T-helper 2 cell (primary cell): ENCODE data around the gene LYPLA2.
"Not testable (repeated sequence)": the region's sequence is repeated elsewhere in the genome, so short reads cannot be mapped to it uniquely, and the experiment has no call there.

Experiments used
- DNase-seq, 5 experiments: peaks; one replicate each; pipeline versions ENCODE4 v3.0.0 to v3.0.0-alpha.2; 2012 to 2022

Gene LYPLA2

DNA sequence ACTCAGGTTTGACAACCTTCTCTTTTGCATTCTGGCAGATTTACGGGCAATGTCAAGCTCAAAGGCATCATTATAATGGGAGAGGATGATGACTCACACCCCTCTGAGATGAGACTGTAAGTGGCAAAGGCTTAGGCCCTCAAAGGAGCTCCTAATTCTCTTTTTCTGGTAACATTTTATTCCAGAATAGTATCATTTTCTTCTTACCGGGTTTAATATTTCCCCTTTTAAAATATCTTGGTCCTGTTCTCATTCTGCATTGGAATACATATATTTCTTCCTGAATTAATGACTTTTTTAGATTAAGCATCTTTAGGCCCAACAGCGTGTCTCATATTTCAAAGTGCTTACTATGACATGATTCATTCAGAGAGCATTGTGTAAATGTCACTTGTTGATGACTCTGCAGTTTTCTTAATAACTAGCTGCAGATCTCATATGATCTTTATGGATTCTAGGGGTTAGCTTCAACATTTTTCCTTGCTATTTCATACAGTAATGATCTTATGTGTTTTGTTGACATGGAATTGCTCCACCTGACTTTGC lies 11.0 kb upstream of the LYPLA2 start:
- no peak for DNase-seq

DNA sequence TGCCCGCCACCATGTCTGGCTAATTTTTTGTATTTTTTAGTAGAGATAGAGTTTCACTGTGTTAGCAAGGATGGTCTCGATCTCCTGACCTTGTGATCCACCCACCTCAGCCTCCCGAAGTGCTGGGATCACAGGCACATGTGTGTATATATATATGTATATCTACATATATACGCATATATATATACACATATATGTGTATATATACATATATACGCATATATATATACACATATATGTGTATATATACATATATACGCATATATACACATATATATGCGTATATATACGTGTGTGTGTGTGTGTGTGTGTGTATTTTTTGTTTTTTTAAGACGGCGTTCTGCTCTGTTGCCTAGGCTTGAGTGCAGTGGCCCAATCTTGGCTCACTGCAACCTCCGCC lies 7.8 kb upstream of the LYPLA2 start:
- not testable (repeated sequence) for DNase-seq

DNA sequence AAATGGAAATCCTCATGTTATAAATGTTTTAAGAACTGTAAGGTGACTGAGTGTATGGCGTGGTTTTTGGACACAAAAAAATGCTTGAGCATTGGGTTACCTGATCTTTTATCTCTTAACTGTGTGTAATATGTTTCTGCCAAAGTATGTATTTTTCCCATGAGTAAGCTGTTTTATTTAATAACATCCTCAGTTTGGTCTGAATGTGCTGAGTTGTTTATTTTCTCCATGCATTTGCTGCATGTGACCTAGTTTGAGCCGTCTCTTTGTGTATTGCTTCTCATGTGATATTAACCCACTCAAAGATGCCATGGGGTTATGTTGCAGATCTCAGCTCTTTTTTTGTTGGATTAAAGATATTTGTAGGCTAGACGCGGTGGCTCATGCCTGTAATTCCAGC lies 6.1 kb upstream of the LYPLA2 start:
- DNase-seq = no peak

DNA sequence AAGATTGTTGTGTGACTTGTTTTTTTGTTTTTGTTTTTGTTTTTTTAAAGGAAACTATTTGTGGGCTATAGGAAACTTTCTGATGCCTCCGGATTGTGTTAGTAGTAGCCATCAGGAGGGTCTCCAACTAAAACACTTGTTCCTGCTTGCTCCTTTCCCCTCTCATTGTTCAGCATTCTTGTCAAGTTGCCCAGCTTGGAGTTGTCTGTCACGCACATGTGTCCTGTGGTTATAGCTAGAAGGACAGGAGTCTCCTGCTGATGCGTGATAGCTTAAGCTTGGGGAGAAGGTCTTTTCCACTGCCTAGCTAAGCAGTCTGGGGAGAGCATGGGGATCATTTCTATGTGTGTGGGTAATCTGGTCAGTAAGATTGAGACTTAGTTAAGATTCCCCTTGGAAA lies 3.2 kb upstream of the LYPLA2 start:
- no peak for DNase-seq

DNA sequence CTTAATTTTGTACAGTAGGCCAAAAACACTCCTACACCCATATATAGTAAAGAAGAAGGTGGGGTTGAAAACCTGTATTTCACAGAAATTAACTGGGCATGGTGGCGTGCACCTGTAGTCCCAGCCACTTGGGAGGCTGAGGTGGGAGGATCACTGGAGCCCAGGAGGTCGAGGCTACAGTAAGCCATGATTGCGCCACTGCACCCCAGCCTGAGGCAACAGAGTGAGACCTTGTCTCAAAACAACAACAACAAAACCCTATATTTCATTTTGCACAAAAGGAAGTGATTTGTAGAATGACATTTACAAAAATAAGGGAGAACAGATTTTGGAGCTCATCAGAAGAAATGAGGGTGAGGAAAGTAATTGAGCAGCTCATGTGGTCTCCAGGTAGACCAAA lies 2.2 kb upstream of the LYPLA2 start:
- DNase-seq = no peak

DNA sequence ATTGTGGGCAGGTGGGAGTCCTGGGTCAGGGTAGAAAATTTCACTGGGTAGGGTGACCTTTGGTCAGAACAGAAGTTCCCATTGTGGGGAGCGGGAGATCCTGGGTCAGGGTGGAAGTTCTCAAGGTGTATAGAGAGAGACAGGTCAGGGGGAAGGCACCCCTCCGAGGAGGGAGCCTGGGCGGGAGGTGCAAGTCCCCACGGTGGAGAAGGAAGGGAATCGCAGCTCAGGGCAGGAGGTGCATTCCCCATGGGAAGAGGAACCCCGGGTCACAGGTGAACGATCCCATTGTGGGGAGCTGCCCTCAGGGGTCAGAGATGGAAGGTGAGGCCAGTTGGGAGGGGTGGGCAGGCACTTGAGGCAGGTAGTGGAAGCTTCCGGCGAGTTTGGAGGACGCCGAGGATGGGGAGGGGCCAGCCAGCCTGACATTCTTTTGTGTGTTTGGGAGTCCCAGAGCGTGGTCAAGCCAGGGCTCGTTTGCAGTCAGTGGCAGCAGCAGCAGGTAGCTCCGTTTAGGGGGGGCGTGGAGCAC lies 637 bp downstream of the LYPLA2 start:
- peak in 1 of 5 experiments; percentile 38 for DNase-seq

DNA sequence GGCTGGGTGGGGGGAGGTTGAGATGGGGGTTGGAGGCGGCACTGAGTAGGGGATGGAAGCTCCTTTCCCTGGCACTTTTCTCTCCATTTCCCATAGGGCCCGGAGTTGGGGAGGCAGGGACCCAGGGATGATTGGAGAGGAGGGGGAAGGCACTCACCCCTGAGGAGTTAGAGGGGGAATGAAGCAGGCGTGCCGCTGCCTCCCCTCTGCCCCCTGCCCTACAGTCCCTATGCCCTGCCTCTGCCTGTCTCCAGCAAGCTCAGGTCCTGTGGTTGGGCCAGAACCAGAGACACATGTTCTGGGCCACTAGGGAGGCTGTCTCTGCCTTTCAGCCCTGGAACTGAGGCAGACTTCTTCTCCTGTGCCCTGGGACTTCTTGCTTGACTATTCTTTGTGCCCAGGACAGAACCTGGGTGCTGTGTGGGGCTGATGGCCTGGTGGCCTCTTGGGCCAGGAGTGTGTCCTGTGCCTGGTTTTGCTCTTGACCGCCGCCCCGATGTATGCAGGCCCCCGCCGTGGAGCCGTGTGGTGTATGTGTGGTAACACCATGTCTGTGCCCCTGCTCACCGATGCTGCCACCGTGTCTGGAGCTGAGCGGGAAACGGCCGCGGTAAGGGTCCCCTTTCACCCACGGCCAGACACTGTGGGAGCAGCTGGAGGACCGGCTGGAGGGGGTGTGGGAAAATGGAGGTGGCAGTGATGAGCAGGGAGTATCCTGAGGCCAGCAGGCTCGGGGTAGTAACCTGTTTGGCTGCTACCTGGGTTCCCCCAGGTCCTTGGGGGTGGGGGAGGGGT lies 1.4 kb downstream of the LYPLA2 start:
- no peak for DNase-seq

DNA sequence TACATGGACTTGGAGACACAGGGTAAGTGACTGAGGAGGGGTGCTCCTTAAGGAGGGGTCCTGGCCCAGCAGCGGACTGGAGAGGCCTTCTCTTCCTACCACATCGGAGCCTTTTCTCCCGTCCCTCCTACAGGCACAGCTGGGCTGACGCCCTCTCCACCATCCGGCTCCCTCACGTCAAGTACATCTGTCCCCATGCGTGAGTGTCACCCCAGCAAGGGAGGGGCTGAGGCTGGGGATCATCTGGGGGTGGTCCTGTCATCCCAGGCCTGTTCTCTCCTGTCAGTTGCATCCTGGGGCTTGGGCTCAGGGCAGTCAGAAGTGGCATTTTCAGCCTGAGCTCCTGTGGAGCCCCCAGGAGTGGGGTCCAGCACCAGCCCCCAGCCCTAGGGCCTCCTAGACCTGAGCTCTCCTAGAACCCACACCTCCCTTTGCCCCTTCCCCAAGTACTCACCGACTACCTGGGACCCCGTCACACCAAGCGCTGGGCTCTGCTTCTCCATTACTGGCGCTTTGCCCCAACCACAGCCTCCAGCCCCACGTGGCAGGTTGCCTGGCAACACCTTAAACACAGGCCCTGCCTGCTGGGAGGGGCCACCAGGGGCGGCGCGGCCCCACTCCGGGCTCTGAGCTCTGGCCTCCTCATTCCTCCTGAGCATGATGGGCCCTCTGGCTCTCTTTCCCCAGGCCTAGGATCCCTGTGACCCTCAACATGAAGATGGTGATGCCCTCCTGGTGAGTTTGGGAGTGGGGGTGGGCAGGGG lies 2.3 kb downstream of the LYPLA2 start:
- DNase-seq = peak in 3 of 5 experiments; percentile 29 to 43 (median 36)

DNA sequence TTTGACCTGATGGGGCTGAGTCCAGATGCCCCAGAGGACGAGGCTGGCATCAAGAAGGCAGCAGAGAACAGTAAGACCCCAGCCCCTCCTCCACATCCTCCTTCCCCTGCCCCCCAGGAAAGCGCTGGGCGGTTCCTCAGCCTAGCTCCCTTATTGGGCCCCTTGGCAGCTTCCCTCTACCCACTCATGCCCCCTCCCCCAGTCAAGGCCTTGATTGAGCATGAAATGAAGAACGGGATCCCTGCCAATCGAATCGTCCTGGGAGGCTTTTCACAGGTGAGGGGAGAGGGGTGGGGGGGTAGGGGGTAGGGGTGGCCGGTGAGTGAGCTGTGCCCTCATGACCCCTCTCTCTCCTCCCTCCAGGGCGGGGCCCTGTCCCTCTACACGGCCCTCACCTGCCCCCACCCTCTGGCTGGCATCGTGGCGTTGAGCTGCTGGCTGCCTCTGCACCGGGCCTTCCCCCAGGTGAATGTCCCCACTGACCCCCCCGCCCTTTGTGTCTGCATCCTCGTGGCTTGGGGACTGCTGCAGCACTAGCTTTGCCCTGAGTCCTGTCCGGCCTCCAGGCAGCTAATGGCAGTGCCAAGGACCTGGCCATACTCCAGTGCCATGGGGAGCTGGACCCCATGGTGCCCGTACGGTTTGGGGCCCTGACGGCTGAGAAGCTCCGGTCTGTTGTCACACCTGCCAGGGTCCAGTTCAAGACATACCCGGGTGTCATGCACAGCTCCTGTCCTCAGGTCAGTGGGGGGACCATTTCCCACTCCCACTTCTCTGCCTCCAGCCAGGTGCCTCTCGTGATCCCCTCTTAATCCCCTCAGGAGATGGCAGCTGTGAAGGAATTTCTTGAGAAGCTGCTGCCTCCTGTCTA lies 3.2 kb downstream of the LYPLA2 start:
- DNase-seq = no peak

DNA sequence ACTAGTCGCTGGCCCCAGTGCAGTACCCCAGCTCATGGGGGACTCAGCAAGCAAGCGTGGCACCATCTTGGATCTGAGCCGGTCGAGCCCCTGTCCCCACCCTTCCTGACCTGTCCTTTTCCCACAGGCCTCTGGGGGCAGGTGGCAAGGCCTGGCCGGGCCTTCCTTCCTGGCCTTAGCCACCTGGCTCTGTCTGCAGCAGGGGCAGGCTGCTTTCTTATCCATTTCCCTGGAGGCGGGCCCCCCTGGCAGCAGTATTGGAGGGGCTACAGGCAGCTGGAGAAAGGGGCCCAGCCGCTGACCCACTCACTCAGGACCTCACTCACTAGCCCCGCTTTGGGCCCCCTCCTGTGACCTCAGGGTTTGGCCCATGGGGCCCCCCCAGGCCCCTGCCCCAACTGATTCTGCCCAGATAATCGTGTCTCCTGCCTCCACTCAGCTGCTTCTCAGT lies 3.8 kb downstream of the LYPLA2 start:
- not testable (repeated sequence) for DNase-seq

DNA sequence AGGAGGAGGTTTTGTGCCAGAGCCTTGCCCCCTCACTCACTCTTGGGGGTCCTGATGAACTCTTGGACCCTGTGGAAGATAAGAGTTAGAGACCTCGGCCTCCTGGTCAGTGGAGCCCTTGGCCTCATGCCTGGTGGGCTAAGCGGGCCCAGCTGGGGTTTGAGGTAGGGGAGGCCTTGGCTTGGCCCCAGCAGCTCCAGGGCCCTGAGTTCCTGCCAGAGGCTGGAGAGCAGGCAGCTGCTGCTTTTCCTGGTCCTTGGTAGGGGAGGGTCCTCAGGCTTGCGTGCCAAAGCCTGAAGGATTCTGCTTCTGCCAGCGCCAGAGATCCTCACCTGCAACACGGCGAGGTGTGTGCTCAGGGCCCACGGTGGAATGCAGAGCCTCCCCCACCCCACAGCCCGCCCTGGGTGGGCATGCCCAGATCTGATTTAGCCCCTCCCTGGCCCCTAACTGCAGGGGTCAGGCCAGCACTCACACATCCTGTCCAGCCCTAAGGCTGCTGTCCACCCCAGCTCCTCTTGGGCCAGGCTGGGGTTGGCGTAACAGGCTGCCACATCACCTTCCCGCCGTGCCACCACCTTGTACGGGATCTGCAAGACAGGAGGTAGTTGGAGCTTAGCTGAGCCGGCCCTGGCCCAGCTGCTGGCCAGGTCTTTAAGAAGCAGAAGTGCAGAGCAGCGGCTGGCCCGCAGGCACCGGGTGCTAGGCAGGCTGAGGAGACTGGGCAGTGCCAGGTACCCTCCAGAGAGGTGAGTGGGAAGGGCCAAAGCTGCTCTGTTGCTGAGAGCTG lies 4.9 kb downstream of the LYPLA2 start:
- DNase-seq = no peak

DNA sequence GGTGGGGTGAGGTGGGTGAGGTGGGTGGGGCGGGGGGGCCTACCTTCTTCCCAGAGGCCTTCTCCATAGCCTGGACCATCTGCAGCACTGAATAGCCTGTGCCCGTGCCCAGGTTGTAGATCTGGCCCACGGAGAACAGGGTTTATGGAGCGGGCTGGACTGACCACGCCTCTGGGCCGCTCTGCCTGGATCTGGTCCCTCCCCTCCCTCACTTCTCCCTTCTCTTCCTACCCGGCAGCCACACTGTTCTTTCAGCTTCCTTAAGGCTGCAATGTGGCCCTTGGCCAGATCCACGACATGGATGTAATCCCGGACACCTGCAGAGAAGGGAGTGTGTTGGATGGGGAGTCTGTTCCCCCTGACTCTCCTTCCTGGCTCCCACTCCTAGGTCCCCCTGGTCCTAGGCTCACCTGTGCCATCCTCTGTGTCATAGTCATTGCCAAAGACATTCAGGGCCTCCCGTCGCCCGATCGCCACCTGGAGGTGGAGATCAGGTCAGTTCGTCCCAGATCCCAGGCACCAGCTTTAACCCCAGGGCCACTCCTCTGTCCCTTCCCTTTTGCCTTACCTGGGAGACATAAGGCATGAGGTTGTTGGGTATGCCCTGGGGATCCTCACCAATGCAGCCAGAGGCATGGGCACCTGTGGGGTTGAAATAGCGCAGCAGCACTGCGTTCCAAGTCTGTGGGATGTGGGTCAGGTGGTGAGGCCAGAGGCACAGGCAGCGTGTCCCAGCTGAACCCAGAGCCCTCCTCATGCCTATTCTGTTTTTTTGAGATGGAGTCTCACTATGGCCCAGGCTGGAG lies 5.7 kb downstream of the LYPLA2 start:
- no peak for DNase-seq

DNA sequence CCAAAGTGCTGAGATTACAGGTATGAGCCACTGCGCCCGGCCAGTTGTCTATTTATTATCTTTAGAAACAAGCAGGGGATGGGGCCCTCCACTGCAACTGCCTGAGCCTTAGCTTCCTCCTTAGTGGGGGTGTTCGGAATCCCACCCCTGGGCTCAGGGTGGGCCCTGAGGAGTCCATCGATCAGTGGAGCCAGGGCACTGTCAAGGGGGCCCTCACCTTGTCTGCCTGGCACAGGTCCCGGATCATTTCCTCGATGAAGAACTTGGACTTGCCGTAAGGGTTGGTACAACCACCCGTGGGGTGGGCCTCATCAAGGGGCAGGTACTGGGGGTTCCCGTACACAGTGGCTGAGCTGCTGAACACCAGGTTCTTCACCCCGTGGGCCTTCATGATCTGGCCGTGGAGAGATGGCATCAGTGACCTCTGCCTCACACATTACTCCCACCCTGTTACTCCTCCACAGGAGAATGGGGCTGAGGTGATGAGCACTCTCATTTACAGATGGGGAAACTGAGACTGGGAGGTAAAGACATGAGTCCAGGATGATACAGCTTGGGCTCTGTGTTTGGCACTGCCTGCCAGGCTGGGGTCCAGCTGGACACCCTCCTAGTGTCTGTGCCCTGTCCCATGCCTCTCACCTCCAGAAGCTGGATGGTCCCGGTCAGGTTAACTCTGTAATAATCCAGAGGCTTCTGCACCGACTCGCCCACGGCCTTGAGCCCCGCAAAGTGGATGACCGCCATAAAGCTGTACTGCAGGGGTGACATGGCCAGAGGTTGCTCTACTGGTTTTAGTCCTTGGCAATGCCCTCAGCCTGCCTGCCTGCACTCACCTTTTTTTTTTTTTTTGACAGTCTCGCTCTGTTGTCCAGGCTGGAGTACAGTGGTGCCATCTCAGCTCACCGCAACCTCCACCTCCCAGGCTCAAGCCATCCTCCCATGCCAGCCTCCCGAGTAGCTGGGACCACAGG lies 6.8 kb downstream of the LYPLA2 start:
- DNase-seq = no peak

DNA sequence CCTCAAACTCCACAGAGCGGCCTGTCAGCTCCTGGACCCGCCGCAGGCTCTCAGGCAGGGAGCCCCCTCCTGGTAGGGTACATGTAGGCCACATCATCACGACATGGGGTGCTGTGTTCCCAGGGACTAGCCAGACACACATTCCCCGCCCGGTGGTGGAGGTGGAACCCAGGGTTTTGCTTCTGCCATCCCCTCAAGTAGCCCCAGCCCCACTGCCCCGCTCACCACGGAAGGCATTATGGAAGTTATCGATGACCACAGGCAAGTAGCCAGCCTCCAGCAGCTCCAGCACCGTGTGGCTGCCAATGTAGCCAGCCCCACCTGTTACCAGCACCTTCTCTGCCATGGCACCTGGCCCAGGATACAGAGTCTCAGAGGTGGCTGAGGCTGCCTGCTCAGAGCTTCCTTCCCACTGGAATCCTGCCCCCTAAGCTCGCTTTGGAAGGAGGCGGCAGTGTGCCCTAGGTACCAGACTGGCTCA lies 7.8 kb downstream of the LYPLA2 start:
- DNase-seq = peak in 1 of 5 experiments; percentile 19

DNA sequence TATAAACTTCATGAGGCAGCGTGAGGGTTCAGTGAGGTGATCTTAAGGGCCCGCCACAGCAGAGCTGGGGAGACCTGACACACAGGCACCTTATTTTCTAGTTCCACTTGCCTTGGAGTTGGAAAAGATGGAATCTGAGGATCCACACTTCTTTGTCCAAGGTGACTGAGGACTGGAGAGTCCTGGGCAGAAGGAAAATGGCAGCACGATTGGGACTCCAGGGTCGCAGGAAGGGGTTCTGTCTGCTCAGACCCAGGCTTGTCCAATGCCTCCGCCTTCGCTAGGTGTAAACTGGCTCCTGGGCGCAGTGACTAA lies 8.3 kb downstream of the LYPLA2 start:
- DNase-seq = no peak

DNA sequence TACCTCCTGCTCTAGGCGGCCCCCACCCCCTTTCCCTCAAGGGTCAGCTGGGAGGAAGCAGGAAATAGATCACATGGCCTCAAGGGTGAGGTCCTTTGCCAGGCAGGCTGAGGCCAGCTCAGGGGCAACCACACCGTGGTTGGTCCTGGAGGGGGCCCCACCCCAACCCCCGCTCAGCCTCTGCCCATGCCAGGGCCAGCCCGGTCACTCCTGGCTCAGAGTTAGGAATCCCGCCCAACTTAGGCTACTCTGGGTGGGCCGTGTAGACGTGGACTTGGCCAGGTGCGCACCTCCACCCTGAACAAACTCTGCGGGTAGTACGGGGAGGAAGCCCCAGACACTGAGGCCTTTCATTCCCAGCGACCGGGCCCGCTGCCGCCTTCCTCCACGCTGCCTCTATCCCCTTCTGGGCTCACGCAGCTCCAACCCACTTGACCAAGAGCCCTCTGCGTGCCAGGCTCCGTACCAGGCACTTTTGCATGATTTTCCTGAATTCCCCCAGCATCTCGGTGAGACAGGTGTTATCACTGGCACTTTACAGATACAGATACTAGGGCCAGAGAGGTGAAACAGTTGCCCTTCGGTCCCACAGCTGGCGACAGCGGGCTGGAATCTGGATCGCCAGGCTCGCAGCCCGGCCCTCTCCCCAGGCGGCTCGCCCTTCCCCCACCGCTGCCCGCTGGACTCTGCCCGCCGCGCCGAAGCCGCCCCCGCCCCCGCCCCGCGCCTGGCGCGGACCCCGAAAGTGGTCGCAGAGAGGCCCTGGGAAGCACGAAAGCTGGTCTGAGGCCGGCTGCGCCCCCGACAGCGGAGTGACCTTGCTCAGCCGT lies 8.8 kb downstream of the LYPLA2 start:
- DNase-seq = peak in 1 of 5 experiments; percentile 32

DNA sequence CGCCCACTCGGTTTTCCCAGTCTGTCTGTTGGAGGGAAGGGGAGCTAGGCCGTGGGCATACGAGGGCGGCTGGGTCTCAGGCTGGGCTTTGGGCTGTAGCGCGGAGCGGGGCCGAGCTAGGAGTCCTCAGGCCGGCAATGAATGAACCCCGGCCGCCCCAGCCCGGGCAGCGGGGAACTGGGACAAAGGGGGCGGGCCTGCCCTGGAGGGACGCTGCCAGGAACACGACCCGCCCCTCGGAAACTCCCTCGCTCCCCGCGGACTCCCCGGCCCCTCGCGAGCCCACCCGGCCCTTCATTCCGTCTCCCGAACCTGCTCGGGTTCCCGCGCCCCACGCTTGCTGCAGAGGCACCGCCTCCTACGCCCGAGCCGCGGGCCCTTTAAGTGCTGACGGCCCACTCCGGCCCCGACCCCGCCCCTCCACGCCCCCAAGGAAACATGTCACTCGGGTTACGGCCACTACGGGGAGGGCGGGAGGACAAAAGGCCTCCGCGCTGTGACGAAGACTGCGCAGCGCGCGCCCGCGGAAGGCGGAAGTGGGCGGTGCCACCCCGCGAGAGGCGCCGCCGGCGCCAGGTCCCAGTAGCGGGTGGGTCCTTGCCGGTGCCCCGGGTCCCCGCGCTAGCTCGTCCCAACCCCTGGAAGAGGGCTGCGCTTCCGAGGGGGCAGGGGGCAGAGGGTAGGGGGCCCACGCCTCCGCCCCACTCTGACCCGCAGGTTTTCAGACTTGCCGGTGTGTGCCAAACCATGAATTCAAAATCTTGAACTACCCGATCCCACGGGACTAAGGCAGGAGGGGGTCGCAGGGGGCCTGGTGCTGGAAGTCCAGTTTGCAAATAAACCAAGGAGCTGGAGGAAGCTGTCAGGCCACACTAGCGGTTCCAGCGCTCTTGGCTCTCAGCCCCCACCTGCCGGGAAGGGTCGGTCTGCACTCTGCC lies 9.7 kb downstream of the LYPLA2 start, which contains the start of gene GALE:
Gene GALE (minus strand): TSS at position 355 of the 938 bp plus-strand sequence. CDS start 1,747 bp downstream, outside the sequence.
- DNase-seq = peak; percentile 90 to 98 (median 97)
